ENCODE measurements around the gene KLC3.

KLC3 gene

DNA sequence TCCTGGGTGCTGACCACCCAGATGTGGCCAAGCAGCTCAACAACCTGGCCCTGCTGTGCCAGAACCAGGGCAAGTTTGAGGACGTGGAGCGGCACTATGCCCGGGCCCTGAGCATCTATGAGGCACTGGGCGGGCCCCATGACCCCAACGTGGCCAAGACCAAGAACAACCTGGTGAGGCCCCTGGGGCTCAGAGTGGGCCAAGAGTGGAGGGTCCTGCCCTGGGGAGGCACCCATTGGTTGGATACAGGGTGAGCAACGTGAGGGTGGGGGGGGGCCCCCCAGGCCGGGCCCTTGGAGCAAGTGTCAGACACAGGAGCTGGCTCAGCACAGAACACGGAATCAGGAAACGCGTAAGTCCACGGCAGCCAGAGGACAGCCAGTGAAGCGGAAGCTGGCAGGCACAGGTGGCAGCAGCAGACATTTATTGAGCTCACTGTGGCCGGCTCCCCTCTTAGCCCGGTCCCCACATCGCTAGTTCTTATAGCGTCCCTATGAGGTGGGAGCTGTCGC lies 8.9 kb downstream of the KLC3 start:
- DNase-seq, result no peak

DNA sequence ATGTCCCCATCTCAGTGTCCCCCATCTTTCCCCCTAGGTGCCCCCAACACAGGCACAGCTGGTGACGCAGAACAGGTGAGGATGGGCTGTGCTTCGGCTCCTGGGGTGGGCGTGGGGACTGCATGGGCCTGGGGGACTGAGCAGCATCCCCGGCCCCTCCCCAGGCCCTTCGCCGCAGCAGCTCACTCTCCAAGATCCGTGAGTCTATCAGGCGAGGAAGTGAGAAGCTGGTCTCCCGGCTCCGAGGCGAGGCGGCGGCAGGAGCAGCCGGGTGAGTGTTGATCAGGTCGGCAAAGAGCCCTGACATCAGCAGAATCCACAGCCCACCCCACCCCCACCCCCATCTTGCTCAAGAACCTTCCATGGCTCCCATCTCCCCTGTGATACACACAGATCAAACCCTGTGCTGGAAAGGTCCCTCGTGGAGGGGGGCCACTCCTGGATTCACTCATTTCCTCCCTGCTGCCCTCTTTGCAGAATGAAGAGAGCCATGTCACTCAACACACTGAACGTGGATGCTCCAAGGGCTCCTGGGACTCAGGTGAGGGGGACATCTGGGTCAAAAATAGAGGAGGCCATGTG lies 10.0 kb downstream of the KLC3 start:
- no peak for DNase-seq

DNA sequence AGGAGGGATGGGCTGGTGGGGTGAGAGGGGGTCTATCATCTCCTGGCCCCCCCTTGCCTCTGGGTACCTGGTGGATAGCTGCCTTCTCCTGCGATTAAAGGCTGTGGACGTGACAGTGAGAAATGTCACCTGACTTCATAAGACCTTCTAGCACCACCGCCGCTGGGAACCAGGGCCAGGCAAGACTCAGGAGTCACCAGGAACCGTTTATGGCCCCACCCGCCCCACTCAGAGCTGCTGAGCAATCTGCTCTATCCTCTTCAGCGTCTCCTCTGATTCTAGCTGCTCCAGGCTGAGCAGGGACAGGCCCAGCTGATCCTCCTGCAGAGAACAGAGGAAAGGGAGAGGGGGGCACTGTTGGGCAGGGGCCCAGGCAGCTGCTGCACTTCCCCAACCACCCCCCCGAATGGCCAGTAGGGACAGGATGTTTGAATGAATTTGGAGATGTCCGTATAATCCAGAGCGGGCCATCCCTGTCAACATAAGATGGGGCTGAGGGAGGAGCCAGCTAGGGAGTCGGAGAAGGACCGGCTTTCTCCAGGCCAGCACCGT lies 10.9 kb downstream of the KLC3 start:
- DNase-seq, result no peak

DNA sequence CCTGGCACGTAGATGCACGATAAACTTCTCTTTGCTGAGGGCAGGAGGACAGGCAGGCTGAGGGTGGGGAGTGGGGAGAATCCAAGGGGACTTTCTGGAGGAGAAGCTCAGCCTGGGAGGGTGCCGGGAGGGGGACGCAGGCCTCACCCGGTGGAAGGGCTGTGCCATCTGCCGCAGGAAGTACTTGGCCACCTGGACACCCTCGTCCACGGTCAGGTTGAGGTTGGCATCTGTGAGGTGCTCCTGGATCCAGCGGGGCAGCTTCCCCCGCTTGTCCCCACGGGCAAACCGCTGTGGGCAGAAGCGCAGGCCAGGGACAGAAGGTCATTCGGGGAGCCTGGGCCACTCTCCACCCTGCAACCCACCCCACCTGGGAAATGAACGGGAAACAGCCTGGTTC lies 11.5 kb downstream of the KLC3 start:
- DNase-seq, result no peak

DNA sequence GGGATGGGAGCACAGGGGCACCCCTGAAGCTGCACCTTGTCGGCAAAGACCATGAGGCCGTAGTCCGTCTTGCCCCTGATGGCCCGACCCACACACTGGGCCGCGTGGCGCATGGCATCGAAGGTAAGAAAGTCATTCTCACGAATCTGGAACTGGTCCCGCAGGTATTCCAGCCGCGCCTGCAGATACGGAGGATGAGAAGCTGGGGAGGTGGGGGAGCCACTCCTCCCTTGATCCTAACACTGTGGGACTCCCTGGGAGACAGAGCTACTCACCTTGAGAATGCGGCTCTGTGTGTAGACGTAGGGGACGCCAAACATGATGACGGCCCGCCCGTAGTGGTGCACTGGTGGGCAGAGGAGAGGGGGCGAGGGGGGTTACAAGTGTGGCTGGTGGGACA lies 11.9 kb downstream of the KLC3 start:
- no peak for DNase-seq

DNA sequence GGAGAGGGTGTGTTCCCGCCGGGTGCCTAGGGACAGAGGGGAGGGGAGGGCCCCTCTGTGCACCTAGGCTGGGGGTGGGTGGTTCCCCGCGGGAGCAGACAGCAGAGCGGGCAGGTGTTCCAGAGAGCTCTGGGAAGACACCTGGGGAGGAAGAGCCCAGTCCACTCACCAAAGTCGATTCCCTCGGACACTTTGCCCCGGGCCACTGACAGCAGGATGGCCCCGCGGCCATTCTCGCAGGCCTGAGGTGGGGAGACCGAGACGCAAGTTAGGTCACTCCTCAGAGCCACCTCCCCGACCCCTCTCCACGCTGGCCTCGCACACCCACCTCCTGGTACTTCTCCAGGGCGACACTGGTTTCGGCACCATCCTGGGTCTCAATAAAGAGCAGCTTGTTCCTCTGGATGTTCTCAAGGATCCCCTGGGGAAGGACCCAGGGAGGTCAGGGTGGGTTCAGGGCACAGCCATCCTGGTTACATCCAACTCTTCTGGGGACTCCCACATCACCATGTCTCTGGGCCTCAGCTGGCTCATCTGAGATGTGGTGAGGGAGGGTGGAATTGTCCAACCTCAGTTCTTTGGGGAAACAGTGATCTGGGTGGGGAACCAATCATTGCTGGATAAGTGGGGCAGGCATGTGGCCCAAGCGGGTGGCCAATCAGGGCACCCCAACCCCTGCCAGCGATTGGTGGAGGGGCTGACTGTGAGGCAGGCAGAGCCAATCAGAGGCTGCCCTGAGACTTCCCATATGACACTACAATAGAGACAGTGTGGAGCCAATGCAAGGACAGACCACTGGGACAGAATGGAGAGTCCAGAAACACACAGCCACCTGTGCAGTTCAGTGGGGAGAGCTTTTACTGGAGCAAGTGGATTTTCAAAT lies 12.6 kb downstream of the KLC3 start:
- no peak for DNase-seq

DNA sequence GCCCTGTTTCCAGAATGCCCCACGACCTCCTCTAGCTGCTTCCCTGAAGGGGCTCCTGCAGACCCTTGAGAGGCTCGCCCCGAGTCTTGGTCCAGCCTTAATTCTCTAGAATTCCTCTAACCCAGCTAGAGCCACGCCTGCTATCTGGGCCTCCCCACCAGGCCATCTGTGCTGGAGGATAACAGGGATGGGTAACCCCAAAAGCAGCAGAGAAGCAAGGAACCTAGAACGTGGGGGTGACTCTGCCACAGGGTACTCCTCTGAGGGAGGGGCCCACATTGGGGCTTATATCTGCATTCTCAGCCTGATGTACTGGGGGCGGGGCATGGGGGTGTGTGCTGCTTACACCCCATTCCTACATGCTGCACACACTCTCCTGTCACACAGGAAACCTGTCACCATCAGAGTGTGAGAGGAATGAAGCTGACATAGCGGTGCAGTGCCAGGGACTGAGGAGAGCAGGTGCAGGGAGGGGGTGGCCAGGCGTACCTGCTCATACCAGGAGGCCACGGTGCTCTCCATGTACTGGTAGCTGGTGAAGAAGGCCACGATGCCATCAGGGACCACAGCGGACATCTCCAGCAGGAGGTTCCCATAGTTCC lies 13.8 kb downstream of the KLC3 start:
- DNase-seq, result no peak

DNA sequence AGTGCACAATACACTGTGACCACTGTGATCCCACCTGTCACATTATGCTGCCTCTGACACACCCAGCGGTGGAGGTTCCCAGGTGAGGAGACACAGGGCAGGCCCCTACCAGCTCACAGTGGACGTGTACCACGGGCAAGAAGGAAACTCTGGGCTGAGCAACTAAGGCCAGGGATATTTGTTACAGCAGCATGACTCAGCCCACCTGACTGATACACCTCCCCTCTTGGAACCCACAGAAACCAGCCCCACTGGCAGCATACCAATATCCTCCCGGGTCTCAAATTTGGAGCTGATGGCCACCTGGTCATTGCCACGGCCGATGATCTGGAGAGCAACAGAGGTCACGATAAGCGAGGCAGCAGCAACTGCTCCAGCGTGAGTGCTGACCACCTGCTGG lies 14.9 kb downstream of the KLC3 start:
- DNase-seq, result no peak

DNA sequence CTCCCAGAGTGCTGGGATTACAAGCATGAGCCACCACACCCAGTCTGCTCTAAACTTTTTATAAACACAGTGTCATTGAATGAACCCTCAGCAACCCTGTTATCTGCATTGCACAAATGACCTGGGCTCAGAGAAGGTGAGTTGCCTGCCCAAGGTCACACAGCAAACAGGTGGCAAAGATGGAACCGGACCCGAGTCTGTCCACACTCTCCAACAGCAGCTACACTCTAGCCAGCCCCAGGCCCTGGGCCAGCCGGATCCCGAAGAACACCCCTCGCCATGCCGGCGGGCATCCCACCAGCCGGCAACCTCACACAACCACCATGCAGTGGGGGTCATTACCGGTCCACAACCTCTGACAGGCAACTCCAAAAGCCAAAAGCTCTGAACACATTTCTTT lies 15.4 kb downstream of the KLC3 start:
- no peak for DNase-seq

DNA sequence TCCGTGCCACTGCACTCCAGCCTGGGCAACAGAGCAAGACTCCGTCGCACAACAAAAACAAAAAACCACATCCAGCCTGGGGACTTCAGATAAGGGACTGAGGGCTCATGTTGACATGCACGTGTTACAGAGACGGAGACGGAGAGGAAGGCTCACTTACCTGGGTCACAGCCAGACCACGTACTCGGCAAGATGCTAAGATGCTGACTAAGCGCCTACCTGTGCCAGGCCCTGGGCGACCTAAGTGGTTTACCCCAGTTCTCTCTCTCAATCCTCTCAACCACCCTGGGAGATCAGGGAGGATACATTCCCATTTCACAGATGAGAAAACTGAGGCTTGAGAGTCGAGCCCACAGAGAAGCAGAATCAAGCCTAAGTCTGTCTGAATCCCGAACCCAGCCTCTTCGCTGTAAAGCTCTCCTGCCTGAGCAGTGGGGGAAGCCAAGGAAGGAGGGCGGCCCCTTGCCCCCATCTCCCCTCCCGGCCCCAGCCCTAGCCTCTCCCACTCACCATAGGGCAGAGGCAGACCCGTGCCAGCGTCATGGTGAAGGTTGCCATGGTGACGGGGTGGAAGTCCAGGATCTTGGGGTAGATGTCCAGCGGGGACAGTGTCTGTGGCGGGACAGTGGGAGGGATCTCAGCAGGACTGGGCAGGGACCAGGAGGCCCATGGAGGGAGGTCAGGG lies 16.4 kb downstream of the KLC3 start:
- DNase-seq, result no peak

DNA sequence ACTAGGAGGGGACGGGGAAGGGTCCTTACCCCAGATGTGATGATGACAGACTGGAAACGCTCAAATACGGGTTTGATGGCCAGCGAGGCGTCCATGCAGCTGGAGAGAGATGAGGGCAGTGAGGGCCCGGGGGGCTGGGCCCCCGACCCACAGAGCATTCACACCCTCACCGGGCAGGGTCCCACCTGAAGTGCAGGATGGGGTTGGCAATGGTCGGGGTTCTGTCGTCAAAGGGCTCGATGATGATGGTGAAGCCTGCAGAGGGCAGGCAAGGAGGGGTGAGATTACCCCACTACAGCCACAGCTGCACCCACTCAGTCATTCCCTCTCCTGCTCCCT lies 16.9 kb downstream of the KLC3 start:
- DNase-seq, result no peak

DNA sequence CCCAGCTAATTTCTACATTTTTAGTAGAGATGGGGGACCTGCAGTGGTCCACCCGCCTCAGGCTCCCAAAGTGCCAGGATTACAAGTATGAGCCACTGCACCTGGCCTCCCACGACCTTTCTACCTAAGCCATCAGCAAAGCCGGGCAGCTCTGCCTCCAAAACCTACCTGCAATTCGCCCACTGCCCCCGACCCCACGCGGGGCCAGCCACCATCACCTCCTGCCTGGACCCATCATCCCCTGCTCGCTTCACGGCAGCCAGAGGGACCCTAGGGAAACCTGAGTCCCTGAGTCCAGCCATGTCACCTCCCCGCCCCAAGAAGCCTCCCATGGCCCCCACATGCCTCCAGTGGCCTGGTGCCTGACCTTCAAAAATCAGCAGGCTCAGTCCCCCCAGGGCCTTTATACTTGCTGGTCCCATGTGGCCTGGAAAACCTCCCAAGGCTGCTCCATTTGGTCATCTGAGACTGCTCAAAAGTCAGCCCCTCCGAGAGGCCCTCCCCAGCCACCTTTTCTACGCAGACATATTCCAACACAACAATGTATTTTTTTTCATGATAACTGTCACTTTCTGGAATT lies 17.8 kb downstream of the KLC3 start:
- DNase-seq, result no peak

DNA sequence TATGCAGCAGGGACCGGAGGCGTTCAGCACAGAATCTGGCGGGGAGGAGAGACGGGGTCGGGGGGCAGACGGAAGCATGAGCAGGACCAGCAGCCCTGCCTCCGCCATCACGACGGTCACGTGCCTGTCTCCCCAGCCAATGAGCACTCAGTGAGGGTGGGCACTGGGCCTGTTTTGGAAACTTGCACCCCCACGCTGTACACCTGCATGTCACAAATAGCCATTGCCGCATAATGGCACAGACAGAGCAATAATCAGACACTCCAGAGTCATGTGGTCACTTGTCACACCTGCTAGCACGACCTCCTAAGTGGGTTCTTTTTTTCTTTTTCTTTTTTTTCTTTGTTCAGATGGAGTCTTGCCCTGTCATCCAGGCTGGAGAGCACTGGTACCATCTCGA lies 21.1 kb downstream of the KLC3 start:
- no peak for DNase-seq

DNA sequence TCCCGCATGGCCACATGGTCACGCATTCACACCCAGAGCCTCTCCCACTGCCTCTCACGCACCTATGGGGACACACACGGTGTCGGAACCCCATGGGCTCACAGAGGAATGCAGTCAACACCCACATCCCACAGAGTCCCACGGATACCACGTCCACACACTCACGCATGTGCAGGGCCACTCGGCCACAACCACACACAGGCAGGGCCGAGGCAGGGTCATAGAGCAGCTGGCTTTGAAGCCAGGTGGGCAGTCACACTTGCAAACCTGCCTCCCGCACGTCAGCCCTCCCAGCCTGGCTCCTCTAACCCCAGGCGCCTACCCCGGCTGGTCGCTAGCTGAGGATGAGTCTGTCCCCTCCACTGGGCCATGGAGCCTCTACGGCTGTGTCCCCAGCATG lies 21.7 kb downstream of the KLC3 start:
- DNase-seq, result no peak

DNA sequence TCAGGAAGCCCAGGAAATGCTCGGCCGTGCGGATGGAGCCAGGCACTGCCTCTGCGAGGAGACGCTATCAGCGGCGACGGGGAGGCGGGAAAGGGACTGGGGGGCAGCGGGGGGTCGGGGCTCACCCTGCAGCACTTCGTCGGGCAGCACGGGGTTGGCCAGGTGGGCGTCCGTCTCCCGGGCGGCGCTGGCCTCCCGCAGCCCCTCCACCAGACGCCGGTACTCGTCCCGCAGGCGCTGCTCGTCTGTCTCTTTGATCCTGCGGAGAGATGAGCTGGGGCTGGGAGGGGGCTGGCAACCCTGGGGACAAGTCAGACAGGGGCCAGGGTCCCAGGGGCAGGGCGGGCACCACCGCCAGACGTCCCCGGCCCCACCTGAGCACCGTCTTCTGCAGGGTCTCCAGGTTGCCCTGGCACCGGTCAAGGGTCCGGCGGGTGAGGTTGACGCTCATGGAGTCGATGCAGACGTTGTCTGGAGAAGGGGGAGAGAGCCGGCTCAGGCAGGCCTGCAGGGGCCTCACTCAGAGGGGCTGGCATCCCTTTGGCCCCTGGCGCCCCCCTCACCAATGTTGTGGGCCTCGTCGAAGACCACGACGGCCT lies 23.4 kb downstream of the KLC3 start:
- no peak for DNase-seq

DNA sequence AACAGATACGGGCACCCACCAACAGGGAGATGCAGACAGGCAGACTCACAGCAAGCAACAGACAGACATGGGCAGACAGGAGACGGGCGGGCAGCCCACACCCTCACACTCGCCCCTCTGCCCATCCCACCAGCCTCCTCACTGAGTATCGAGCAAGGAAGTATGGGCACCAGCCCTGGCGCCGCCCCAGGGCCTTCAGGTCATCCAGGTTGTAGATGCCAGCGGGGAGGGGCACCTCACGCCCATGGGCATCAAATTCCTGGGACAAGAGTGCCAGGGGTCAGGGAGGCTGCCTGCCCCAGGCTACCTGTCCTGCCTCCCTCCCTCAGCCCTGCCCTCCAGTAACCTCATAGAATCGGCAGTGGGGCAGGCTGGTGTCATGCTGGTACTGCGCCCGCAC lies 24.1 kb downstream of the KLC3 start:
- DNase-seq, result no peak

DNA sequence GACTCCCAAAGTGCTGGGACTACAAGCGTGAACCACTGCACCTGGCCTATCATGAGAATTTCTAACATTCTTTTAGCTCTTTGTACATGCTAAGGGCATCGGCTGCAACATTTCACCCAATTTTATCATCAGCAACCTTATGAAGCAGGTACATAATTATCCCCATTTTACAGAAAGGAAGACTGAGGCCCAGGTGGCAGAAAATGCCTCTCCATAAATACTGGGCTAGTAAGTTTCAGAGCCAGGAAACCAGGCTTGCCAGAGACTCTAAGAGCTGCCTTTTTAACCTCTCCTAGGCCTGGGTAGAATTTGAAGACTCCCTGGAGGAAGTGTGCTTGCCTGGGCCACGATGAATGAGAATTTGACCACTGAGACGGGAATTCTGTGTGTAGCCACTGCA lies 27.6 kb downstream of the KLC3 start:
- DNase-seq, result no peak

DNA sequence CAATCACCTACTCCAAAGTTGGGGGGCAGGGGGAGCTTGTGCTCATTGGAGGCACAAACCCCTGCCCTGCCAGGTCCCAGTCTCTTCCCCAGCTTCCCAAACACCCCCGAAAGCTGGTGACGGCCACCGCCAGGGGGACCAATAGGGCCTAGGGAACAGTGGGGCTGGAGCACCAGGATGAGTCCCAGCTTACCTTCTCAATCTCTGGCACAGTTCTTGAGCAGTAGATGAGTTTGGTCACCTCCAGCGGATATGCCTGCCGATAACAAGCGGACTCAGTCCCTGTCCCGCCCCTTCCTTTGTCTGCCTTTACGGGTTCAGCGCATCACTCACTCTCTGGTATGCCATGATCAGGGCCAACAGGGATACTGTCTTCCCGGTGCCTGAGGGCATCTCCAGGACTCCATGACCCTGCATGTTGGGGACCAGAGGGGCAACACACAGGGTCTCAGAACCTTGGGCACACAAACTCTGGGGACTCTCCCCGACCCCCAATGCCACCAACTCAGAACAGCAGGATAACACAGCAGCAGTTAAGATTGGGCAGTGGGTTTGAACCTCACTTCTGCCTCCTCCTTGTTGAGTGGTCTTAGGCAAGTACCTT lies 28.3 kb downstream of the KLC3 start:
- DNase-seq, result no peak

DNA sequence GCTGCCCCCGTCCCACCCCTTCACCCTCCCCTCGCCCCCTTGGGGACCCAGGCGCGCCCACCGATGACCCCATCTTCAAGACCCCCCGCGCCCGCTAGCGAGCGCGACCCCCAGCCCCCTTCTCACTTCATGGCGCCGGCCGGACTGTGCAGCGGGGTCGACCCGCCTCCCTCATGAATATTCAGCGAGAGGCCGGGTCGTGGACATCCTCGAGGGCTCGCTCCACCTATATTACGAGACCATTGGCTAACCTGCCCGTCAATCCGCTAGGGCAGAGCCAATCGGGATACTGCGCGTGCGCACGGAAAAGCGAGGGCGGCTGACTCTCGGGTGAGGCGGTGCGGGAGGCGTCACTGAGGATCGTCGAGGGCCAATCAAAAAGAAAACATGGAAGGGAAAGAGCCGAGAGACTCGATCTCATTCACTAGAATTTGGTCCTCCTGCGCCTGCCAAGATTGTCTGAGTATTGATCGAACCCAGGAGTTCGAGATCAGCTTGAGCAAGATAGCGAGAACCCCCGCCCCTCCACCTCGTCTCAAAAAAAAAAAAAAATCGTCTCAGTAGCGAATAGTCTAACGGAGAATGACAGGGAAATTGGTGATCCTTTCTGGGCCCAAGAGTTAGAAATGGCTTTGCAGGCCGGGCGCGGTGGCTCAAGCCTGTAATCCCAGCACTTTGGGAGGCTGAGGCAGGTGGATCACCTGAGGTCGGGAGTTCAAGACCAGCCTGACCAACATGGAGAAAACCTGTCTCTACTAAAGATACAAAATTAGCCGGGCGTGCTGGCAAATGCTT lies 30.1 kb downstream of the KLC3 start, which contains the start of gene ERCC2:
TSS of gene ERCC2 (minus strand) at position 164 of the 795 bp plus-strand sequence. CDS start at position 131, 33 bp downstream.
- DNase-seq, result peak; percentile 99 to 100 (median 100)

DNA sequence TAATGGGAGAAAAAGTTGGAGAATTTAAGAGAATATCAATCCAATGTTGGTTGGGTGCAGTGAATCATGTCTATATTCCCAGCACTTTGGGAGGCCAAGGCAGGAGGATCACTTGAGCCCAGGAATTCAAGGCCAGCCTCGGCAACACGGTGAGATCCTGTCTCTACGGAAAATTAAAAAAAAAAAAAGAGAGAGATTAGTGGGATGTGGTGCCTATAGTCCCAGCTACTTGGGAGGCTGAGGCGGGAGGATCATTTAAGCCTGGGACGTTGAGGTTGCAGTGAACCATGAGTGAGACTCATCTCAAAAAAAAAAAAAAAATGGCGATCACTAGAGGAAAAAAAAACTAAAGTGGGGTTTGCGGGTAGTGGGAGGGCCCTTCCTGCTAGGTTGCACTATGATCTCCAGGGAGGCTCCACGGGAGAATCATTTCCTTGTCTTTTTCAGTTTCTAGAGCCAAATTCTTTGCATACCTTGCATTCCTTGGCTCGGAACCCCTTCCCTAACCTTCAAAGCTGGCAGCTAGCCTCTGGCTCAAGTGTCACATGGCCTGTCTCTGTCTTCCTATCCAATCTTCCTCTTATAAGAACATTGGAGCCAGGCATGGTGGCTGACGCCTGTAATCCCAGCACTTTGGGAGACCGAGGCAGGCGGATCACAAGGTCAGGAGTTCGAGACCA lies 35.6 kb downstream of the KLC3 start:
- DNase-seq, result no peak

Data from suppressor macrophage treated with lipopolysaccharide for 1 hour (primary cell).